ENCODE data around the gene GPC5.

GPC5 gene

GRCh38 chr13:91965511-91965910 lies 567.1 kb downstream of the GPC5 start:
- no peak for TF ChIP-seq CTCF (IDR thresholded peaks at IDR 0.05; ENCODE audit: control extremely low read depth, extremely low read depth, low read depth, missing control alignments)
- ChIA-PET POLR2A (no interaction called here), CTCF (no interaction called here)

GRCh38 chr13:91978571-91978970 lies 580.1 kb downstream of the GPC5 start:
- no peak for DNase-seq (ENCODE audit: extremely low spot score)
- ChIA-PET POLR2A (no interaction called here), CTCF (interaction anchor here (1.9 kb wide), 1 partner anchor 15 kb away, joined by 5 read pairs; no protein-coding TSS in a partner anchor)
- TF ChIP-seq CTCF (IDR thresholded peaks at IDR 0.05; ENCODE audit: control extremely low read depth, extremely low read depth, low read depth, missing control alignments) = no peak

More at GRCh38 chr13:91965511-91965910, 567.1 kb downstream of the GPC5 start:
- DNase-seq (ENCODE audit: extremely low spot score) = no peak

- no peak for TF ChIP-seq CTCF (IDR thresholded peaks at IDR 0.05; ENCODE audit: control extremely low read depth, extremely low read depth, low read depth, missing control alignments)
- no peak for DNase-seq (ENCODE audit: extremely low spot score)
- CTCF ChIA-PET = no interaction called here
- POLR2A ChIA-PET = no interaction called here
Observed at GRCh38 chr13:91986761-91987483, 588.5 kb downstream of the GPC5 start.

- no peak for TF ChIP-seq CTCF (IDR thresholded peaks at IDR 0.05; ENCODE audit: control extremely low read depth, extremely low read depth, low read depth, missing control alignments)
- no peak for DNase-seq (ENCODE audit: extremely low spot score)
- ChIA-PET CTCF (no interaction called here), POLR2A (no interaction called here)
Observed at GRCh38 chr13:91988331-91988730, 589.9 kb downstream of the GPC5 start.

GRCh38 chr13:92012787-92013186 lies 614.4 kb downstream of the GPC5 start:
- POLR2A ChIA-PET = no interaction called here
- TF ChIP-seq CTCF (IDR thresholded peaks at IDR 0.05; ENCODE audit: control extremely low read depth, extremely low read depth, low read depth, missing control alignments) = no peak
- CTCF ChIA-PET = no interaction called here
- DNase-seq (ENCODE audit: extremely low spot score) = no peak

- no peak for TF ChIP-seq CTCF (IDR thresholded peaks at IDR 0.05; ENCODE audit: control extremely low read depth, extremely low read depth, low read depth, missing control alignments)
- ChIA-PET POLR2A (no interaction called here), CTCF (no interaction called here)
- DNase-seq (ENCODE audit: extremely low spot score) = no peak
Observed at GRCh38 chr13:92017737-92018136, 619.3 kb downstream of the GPC5 start.

All from GM10248 (cell line).